ENCODE results near the gene HOXA13.

The HOXA13 gene

GRCh38 chr7:27157702-27158431, 42.0 kb downstream of the HOXA13 start:
- Histone ChIP-seq H3K36me3 (ENCODE audit: control insufficient read depth in 5 of 5, insufficient read depth in 5 of 5, low read length in 5 of 5) (no peaks in the 10 kb centered on the region), H3K9ac (ENCODE audit: low read length in 5 of 5) (no peak overlapping the region), H3K27me3 (ENCODE audit: control insufficient read depth in 5 of 5, insufficient read depth in 4 of 5, low read length in 5 of 5) (peaks cover 0 to 21% (median 0%) of the 10 kb centered on the region in 5 donors), H3K9me3 (ENCODE audit: control insufficient read depth in 5 of 5, low read length in 5 of 5) (no peaks in the 10 kb centered on the region), H3K27ac (ENCODE audit: low read depth, low read length) (no peak overlapping the region), H3K4me1 (ENCODE audit: control insufficient read depth in 5 of 5, insufficient read depth in 5 of 5, low read length in 5 of 5) (peaks cover 2 to 66% (median 56%) of the 10 kb centered on the region in 5 donors), H3K4me3 (ENCODE audit: low read depth in 1 of 5, low read length in 5 of 5) (no peak overlapping the region)

- Histone ChIP-seq H3K4me3 (ENCODE audit: low read depth in 1 of 5, low read length in 5 of 5) (peak overlapping the region; percentile 45 to 92 (median 82)), H3K9me3 (ENCODE audit: control insufficient read depth in 5 of 5, low read length in 5 of 5) (no peaks in the 10 kb centered on the region), H3K9ac (ENCODE audit: low read length in 5 of 5) (peak overlapping the region in 3 of 5 donors; percentile 21 to 41 (median 27)), H3K36me3 (ENCODE audit: control insufficient read depth in 5 of 5, insufficient read depth in 5 of 5, low read length in 5 of 5) (no peaks in the 10 kb centered on the region), H3K27me3 (ENCODE audit: control insufficient read depth in 5 of 5, insufficient read depth in 4 of 5, low read length in 5 of 5) (peaks cover 0 to 21% (median 0%) of the 10 kb centered on the region in 5 donors), H3K27ac (ENCODE audit: low read depth, low read length) (no peak overlapping the region), H3K4me1 (ENCODE audit: control insufficient read depth in 5 of 5, insufficient read depth in 5 of 5, low read length in 5 of 5) (peaks cover 2 to 64% (median 61%) of the 10 kb centered on the region in 5 donors)
Measured at GRCh38 chr7:27156916-27157701, 42.8 kb downstream of the HOXA13 start.

- H3K4me1 ChIP-seq (ENCODE audit: control insufficient read depth in 5 of 5, insufficient read depth in 5 of 5, low read length in 5 of 5): peaks cover 3 to 65% (median 61%) of the 10 kb centered on the region in 5 donors
- no peaks in the 10 kb centered on the region for H3K36me3 ChIP-seq (ENCODE audit: control insufficient read depth in 5 of 5, insufficient read depth in 5 of 5, low read length in 5 of 5)
- peaks cover 0 to 25% (median 0%) of the 10 kb centered on the region in 5 donors for H3K27me3 ChIP-seq (ENCODE audit: control insufficient read depth in 5 of 5, insufficient read depth in 4 of 5, low read length in 5 of 5)
- H3K9me3 ChIP-seq (ENCODE audit: control insufficient read depth in 5 of 5, low read length in 5 of 5): no peaks in the 10 kb centered on the region
- peak within 1 kb of the TSS; percentile 75 to 92 (median 82) for H3K4me3 ChIP-seq (ENCODE audit: low read depth in 1 of 5, low read length in 5 of 5)
- peak within 1 kb of the TSS; percentile 95 for H3K27ac ChIP-seq (ENCODE audit: low read depth, low read length)
- peak within 1 kb of the TSS; percentile 26 to 77 (median 62) for H3K9ac ChIP-seq (ENCODE audit: low read length in 5 of 5)
Measured at GRCh38 chr7:27156508-27156898, 43.4 kb downstream of the HOXA13 start, which contains the start of gene HOXA7. Gene HOXA7 (minus strand): TSS chr7:27156675. CDS start chr7:27156545, 130 bp downstream.

GRCh38 chr7:27155816-27156507, 43.9 kb downstream of the HOXA13 start:
- H3K27me3 ChIP-seq (ENCODE audit: control insufficient read depth in 5 of 5, insufficient read depth in 4 of 5, low read length in 5 of 5): peaks cover 0 to 27% (median 0%) of the 10 kb centered on the region in 5 donors
- peak overlapping the region; percentile 23 to 77 (median 62) for H3K9ac ChIP-seq (ENCODE audit: low read length in 5 of 5)
- H3K4me1 ChIP-seq (ENCODE audit: control insufficient read depth in 5 of 5, insufficient read depth in 5 of 5, low read length in 5 of 5): peaks cover 4 to 67% (median 63%) of the 10 kb centered on the region in 5 donors
- H3K9me3 ChIP-seq (ENCODE audit: control insufficient read depth in 5 of 5, low read length in 5 of 5): no peaks in the 10 kb centered on the region
- peak overlapping the region; percentile 75 to 92 (median 82) for H3K4me3 ChIP-seq (ENCODE audit: low read depth in 1 of 5, low read length in 5 of 5)
- no peaks in the 10 kb centered on the region for H3K36me3 ChIP-seq (ENCODE audit: control insufficient read depth in 5 of 5, insufficient read depth in 5 of 5, low read length in 5 of 5)
- peak overlapping the region; percentile 95 for H3K27ac ChIP-seq (ENCODE audit: low read depth, low read length)

- Histone ChIP-seq H3K27me3 (ENCODE audit: control insufficient read depth in 5 of 5, insufficient read depth in 4 of 5, low read length in 5 of 5) (peaks cover 0 to 27% (median 0%) of the 10 kb centered on the region in 5 donors), H3K4me3 (ENCODE audit: low read depth in 1 of 5, low read length in 5 of 5) (peak overlapping the region; percentile 75 to 92 (median 82)), H3K9me3 (ENCODE audit: control insufficient read depth in 5 of 5, low read length in 5 of 5) (no peaks in the 10 kb centered on the region), H3K9ac (ENCODE audit: low read length in 5 of 5) (peak overlapping the region in 3 of 5 donors; percentile 10 to 77 (median 72)), H3K4me1 (ENCODE audit: control insufficient read depth in 5 of 5, insufficient read depth in 5 of 5, low read length in 5 of 5) (peaks cover 4 to 65% (median 63%) of the 10 kb centered on the region in 5 donors), H3K36me3 (ENCODE audit: control insufficient read depth in 5 of 5, insufficient read depth in 5 of 5, low read length in 5 of 5) (no peaks in the 10 kb centered on the region), H3K27ac (ENCODE audit: low read depth, low read length) (peak overlapping the region; percentile 95)
Measured at GRCh38 chr7:27154901-27155815, 44.7 kb downstream of the HOXA13 start.

GRCh38 chr7:27154369-27154768, 45.5 kb downstream of the HOXA13 start:
- Histone ChIP-seq H3K9ac (ENCODE audit: low read length in 5 of 5) (no peak overlapping the region), H3K4me3 (ENCODE audit: low read depth in 1 of 5, low read length in 5 of 5) (peak overlapping the region in 1 of 5 donors; percentile 92), H3K36me3 (ENCODE audit: control insufficient read depth in 5 of 5, insufficient read depth in 5 of 5, low read length in 5 of 5) (no peaks in the 10 kb centered on the region), H3K9me3 (ENCODE audit: control insufficient read depth in 5 of 5, low read length in 5 of 5) (no peaks in the 10 kb centered on the region), H3K27ac (ENCODE audit: low read depth, low read length) (peak overlapping the region; percentile 95), H3K27me3 (ENCODE audit: control insufficient read depth in 5 of 5, insufficient read depth in 4 of 5, low read length in 5 of 5) (peaks cover 0 to 26% (median 0%) of the 10 kb centered on the region in 5 donors), H3K4me1 (ENCODE audit: control insufficient read depth in 5 of 5, insufficient read depth in 5 of 5, low read length in 5 of 5) (peaks cover 4 to 68% (median 66%) of the 10 kb centered on the region in 5 donors)

- H3K27me3 ChIP-seq (ENCODE audit: control insufficient read depth in 5 of 5, insufficient read depth in 4 of 5, low read length in 5 of 5): peaks cover 0 to 22% (median 0%) of the 10 kb centered on the region in 5 donors
- no peak overlapping the region for H3K9ac ChIP-seq (ENCODE audit: low read length in 5 of 5)
- H3K9me3 ChIP-seq (ENCODE audit: control insufficient read depth in 5 of 5, low read length in 5 of 5): no peaks in the 10 kb centered on the region
- no peak overlapping the region for H3K4me3 ChIP-seq (ENCODE audit: low read depth in 1 of 5, low read length in 5 of 5)
- H3K27ac ChIP-seq (ENCODE audit: low read depth, low read length): peak overlapping the region; percentile 95
- no peaks in the 10 kb centered on the region for H3K36me3 ChIP-seq (ENCODE audit: control insufficient read depth in 5 of 5, insufficient read depth in 5 of 5, low read length in 5 of 5)
- peaks cover 8 to 76% (median 74%) of the 10 kb centered on the region in 5 donors for H3K4me1 ChIP-seq (ENCODE audit: control insufficient read depth in 5 of 5, insufficient read depth in 5 of 5, low read length in 5 of 5)
Measured at GRCh38 chr7:27153526-27153925, 46.4 kb downstream of the HOXA13 start.

- Histone ChIP-seq H3K4me3 (ENCODE audit: low read depth in 1 of 5, low read length in 5 of 5) (peak overlapping the region; percentile 77 to 95 (median 90)), H3K36me3 (ENCODE audit: control insufficient read depth in 5 of 5, insufficient read depth in 5 of 5, low read length in 5 of 5) (no peaks in the 10 kb centered on the region), H3K27me3 (ENCODE audit: control insufficient read depth in 5 of 5, insufficient read depth in 4 of 5, low read length in 5 of 5) (peaks cover 0 to 23% (median 0%) of the 10 kb centered on the region in 5 donors), H3K9ac (ENCODE audit: low read length in 5 of 5) (peak overlapping the region in 4 of 5 donors; percentile 20 to 95 (median 78)), H3K9me3 (ENCODE audit: control insufficient read depth in 5 of 5, low read length in 5 of 5) (no peaks in the 10 kb centered on the region), H3K27ac (ENCODE audit: low read depth, low read length) (peak overlapping the region; percentile 95), H3K4me1 (ENCODE audit: control insufficient read depth in 5 of 5, insufficient read depth in 5 of 5, low read length in 5 of 5) (peaks cover 10 to 82% (median 80%) of the 10 kb centered on the region in 5 donors)
Measured at GRCh38 chr7:27152816-27153442, 47.0 kb downstream of the HOXA13 start.

All from subcutaneous abdominal adipose tissue (tissue), 5 donors.